GM10847 (cell line): ENCODE measurements around the gene EEPD1.

Source experiments
- POLR2A ChIP-seq: IDR thresholded peaks from 2 replicates; pipeline ENCODE4 v1.6.1; 2011; ENCODE audit not compliant: insufficient read length; ENCODE audit errors: extremely low read depth

The EEPD1 gene

DNA sequence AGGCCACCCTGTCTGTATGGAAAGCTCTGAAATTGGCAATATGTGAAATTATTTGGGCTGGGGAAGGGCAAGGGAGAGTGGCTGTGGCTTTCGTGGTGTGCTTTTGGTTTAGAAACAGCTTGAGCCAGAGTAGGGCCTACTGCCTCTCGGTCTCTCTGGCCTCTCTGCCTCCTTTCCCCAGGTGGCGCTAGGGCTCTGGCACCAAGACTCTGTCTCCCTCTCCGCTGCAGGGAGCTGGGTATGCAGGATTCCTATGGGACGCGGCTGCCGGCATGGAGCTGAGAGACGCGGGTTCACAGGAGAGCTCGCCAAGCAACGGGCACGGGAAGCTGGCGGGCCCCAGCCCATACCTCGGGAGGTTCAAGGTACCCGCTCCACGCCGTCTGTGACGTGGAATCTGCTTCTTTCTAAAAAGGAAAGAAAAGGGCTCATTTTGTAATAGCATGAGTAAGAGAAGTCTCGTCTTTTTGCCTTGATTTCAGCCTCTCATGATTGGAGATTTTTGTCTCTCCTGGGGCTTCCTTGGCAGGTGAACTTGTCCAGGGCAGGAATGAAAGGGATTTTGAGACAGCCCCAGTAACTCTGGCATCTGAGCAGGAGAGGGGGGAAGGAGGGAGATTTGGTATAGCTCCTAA is 131.5 kb downstream of the EEPD1 start:
- no peak for TF ChIP-seq POLR2A

DNA sequence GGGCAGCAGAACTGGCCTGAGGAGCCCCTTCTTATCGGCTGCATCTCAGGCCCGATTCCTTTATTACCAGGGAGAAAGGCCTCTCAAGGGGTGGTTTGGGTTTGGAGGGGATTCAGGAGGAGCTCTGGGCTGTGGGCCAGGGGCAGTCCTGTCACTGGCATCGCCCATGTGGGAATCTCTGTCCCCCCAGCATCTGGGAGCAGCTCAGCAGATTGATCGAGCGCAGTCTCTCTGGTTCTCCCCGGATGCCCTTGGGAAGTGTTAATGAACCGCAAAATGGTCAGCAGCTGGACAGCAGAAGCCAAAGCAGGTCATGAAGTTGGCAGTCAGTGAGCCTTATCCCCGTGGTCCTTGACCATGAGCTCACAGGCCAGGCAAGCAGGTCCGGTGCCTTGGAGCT is 132.2 kb downstream of the EEPD1 start:
- no peak for TF ChIP-seq POLR2A

DNA sequence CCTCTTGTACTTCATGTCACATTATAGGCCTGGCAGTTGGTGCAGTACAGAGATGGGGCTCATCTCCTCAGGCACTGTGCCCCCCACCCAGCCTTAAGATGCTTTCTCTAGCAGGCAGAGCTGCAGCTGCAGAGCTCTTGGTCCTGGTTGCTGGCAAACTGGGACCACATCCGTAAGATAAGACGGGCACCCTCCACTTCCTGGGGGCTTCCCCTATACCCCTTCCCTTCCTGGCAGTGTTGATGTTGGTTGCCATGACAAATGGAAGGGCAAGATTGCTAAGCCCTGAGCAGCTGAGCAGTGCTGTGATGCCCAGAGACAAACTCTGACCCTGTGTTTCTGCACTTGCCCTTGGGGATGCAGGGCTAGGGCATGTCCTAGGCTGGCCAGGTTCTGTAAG is 133.2 kb downstream of the EEPD1 start:
- TF ChIP-seq POLR2A: no peak

DNA sequence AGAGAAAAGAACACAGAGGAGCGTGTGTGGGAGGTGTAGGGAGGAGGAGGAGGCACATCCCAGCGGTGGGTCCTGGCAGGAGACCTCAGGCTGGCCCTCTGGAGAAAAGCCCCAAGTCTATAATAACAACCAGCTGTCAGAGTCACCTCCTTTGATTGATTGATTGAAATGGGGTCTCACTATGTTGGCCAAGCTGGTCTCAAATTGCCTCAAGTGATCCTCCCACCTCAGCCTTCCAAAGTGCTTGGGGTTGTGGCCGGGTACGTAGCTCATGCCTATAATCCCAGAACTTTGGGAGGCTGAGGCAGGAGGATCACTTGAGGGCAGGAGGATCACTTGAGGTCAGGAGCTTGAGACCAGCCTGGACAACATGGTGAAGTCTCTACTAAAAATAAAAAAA is 133.6 kb downstream of the EEPD1 start:
- no peak for TF ChIP-seq POLR2A

DNA sequence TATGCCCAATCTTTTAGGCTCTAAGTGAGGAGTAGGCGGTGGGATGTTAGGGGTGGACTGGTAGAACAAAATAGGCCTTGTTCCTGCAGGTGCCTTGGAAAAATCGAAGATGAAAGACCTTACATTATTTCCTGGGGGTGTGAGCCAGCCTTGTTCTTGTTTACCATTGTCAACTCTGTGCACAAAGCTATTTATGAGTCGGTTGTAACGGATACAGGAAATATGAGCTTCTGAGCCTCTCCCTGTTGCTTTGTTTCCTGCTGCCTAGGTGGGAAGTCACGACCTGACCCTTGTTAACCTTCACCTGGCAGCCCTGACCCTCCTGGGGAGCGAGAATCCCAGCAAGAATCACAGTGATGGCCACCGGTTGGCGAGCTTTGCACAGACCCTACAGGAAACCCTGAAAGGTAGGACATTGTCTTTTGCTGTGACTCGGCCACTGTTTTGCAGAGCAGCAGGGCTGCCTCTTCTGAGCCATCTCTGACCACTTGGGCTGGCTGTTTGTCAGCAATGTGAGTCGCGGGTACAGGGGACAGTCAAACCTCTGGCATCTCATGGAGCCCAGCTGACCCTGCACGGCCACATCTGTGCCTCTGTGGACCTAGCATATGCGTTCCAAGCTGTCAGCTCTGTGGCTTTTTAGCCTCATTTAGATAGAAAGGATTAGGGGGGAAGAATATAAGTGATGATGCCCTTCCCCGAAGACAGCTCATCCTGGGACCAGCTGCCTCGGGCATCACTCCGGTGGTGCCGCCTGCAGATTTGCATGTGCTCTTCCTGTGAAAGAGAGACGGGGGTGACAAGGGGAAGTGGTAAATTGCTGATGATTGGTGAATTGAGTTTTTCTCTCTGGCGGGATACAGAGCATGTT is 134.6 kb downstream of the EEPD1 start:
- TF ChIP-seq POLR2A: no peak

DNA sequence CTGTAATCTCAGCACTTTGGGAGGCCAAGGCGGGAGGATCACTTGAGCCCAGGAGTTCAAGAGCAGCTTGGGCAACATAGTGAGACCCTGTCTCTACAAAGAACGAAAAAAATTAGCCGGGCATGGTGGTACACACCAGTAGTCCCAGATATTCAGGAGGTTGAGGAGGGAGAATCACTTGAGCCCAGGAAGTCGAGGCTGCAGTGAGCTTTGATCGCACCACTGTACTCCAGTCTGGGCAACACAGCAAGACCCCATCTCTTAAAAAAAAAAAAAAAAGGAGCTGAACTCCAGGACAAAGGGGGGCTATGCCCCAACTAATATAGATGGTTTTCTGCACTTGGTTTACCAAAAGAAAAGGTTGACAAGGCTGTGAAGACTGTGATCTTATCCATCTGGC is 135.4 kb downstream of the EEPD1 start:
- no peak for TF ChIP-seq POLR2A

DNA sequence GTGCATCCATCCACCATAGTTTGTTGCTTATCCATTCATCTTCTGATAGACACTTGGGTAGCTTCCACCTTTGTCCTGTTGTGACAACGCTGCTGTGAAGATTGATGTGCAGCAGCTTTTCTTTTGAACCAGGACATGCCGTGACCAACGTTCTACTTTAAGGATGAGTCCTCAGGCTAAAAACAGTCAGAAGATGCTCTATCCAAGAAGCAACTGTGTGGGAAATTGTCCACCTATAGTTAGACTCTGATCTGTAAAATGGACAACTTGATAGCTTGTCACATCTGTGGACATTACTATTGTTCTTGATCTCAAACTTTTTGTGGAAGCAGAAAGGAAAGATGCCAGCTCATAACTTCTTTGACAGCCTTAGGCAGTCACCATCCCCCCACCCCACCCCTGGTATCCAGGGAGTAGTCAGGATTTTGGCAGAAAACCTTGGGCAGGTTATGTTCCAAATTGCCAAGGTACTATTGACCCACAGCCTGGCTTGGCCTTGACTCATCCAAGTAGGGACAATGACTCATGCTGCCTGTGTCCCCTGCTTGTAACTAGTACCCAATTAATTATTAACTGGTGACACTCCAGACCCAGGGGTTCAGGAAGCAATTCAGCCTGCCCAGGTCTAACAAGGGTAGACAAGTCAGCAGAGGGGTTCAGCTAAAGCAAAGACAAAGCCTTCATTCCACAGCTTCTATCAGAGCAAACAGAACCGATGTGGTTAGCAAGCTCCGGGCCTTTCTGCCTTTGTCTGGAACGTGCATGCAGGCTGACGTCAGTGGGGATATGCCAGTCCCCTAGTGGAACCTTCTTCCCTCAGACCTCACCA is 137.0 kb downstream of the EEPD1 start:
- TF ChIP-seq POLR2A: no peak

DNA sequence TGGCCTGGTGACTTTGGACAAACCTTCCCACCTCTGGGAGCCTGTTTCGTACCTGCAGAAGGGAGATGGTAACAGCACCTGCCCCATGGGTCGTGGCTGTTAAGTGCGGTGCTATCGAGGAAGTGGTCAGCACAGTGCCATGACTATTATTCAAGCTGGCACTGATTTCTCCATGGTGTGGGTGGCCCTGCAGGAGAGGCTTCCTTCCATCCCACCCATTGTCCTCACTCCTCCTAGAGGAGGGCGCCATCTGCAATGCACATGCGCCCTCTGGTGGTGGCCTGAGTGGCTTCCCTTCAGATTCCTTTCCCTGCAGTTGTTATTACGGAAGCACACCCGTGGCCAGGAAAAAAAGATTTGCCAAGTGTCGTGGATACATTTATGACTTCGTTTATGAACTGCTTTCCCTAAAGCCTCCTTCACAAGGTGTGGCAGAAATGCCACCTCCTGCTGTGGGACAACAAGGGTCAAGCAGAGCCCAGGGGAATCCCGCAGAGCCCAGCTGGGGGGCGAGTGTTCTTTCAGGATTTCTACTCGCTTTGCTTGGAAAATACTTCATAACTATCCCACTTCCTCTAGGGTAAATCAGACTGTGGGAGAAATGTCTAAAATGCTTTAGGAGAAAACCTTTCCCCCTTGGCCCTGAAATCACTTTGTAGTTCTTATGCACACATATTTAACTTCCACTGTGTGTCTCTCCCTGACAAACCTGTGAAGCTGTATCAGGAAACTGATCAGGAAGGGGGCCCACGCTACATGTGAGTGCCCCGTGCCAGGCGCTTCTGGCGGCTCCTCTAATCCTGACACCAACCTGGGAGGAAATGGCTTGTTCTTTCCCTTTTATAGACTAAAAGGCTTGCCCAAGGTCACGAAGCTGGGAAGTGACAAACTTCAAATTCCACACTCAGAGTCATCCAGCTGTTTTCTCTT is 138.6 kb downstream of the EEPD1 start:
- no peak for TF ChIP-seq POLR2A

DNA sequence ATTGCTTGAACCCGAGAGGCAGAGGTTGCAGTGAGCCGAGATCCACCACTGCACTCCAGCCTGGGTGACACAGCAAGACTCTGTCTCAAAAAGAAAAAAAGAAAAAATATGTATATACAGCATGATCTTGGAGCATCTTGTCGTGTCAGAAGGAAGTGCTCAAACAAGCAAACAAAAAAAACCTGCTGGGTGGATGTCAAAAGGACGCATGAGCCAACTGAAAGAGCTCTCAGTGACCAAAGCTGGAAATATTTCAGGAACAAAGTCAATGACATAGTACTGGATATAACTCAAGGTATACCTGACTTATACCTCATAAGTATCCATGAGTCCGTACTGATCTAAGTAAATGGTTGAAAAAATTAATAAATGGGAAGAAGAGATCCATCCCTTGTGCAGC is 142.0 kb downstream of the EEPD1 start:
- no peak for TF ChIP-seq POLR2A

DNA sequence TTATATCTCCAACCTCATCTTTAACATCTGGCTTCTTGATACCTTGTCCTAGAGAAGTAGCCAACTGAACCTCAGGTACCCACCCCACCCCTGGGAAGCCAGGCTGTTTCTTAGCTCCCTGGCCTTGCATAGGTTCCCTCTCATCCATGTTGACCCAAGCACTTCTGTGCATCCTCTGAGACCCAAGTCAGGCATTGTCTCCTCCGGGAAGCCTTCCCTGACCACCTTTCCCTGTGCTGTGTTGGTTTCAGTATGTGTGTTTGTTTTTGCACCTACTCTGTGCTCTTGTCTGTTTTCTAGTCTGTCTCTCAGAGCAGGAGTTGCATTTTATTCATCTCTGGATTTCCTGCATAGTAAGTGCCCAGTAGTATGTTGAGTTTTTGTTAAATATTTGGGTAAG is 143.2 kb downstream of the EEPD1 start:
- no peak for TF ChIP-seq POLR2A

DNA sequence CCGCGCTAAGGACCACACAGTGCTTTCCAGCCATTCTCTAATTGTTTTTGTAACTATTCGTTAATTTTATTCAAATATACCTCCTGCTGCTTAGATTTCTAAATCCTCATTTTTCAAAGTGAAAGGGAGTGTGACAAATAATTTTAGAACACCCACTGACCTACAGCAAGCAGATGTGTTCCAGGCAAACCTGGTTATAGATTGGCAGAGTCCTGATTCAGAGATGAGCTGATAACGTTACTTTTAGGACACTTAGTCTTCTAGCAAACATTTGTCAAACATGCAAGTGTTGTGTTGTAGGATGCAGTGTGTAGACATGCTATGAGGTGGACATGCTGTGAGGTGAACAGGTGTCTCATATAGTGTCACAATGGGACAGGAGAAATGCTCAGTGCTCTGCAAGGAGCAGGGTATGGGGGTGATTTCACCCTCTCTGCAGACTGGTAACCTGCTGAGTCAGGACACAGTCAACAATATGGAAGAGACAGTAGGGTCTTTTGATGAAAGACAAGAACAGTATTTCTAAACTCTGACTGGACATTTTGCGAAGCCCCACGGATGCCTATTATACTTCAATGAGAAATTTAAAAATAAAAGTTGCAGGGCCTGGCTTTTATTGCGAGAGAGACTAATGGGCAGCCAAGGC is 144.4 kb downstream of the EEPD1 start:
- TF ChIP-seq POLR2A: no peak

DNA sequence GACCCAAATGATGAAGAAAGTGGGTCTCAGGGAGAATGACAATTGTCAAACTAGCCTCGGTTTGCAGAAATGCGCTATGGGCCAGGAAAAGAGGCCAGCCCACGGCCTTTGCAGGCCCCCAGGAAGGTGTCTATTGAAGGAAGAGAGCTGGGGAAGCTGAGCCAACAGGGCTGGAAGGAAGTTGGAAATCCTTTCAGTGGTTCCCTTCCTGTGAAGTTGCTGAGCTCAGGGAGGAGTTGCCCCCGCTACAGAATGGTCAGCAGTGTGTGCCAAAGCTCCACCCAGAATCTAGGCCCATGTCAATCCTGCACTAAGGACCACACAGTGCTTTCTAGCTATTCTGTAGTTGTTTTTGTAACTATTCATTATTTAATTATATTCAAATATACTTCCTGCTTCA is 145.1 kb downstream of the EEPD1 start:
- TF ChIP-seq POLR2A: no peak

DNA sequence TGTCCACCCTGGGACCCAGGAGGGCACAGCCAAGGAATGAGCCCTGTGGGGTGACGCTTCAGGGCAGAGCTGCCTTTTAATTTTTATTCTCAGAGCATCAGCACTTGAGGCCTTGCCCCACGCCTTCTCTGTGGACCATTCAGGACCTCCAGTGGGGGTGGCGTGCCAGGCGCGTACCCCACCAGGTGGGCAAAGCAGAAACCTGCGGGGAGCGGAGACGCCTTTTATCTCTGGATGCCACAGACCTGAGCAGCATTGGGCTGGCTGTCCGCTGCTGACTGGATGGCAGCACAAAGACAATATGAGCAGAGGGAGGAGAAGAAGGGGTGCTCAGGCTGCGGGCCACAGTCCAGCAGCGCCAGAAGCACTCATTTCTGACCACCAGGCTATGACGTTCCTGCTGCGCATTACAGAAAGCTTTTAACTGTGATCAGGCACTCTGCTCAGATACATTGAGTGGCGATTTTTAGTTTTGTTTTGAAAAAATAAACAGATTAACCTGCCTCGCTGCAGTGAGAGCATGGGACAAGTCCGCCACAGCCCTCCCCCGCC is 146.2 kb downstream of the EEPD1 start:
- TF ChIP-seq POLR2A: no peak

DNA sequence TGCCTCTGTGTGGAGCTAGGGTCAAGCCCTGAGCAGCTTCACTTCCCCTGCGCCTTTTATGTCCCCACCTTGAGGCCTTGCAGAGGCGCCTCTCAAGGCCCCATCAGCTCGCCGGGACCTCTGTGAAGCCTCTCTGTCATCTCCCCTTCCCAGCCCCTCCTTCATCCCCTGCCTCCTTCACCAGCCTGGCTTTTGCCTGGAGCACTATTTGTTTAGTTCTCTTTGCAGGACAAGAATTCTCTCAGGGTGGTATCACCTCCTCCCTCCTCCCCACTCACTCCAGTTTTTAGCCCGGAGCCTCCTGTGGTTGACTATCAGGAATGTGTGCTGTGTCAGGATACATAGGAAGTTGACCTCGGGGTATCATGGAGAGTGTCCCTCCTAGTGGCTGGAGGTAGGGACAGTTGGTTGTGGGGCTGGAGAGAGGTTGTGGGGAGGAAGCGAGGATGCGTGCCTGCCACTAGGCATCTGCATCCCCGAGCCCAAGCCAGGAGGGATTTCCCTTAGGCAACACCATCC is 146.8 kb downstream of the EEPD1 start:
- TF ChIP-seq POLR2A: no peak
